Pancreas (tissue), 10 donors: Measurements from ENCODE around the gene ELOA. TPM values are rescaled to one million over a fixed set of nuclear protein-coding genes. Genes with fewer than 3 reads are reported as not detected.
A peak's percentile ranks its signal among the peaks of the same experiment; 100 is the strongest.

Experiments
- ATAC-seq, 4 donors: fragments of 200-7000 bp; cut with Tn5 transposase; one replicate each; pipeline versions ENCODE4 v1.8.0 to v1.9.1; 2020; ENCODE audit warnings: mild to moderate bottlenecking in 4 of 4, moderate library complexity in 4 of 4
- DNase-seq, 6 donors: peaks; one replicate each; pipeline ENCODE4 v3.0.0-alpha.2; 2020
- FAIRE-seq: peaks from 2 replicates; lab custom pipeline; 2012; peaks lifted over from hg19 to GRCh38; lab: Jason Lieb, UNC
- H3K27ac ChIP-seq, 4 donors: fragments of 200-600 bp; sonication (generic); 1 replicate in 3 of 4; 2 replicates in 1 of 4; pipeline versions ENCODE4 v1.5.0 to v1.8.0; 2020
- H3K27me3 ChIP-seq, 4 donors: fragments of 200-600 bp; one replicate each; pipeline ENCODE4 v1.8.0; 2021
- H3K36me3 ChIP-seq, 3 donors: fragments of 200-600 bp; sonication (generic) in 1 of 3; one replicate each; pipeline versions ENCODE4 v1.5.0 to v1.8.0; 2020 to 2021
- H3K4me1 ChIP-seq, 3 donors: fragments of 200-600 bp; one replicate each; pipeline ENCODE4 v1.8.0; 2021
- H3K4me3 ChIP-seq, 4 donors: fragments of 200-600 bp; sonication (generic) in 2 of 4; one replicate each; pipeline versions ENCODE4 v1.5.0 to v1.8.0; 2020 to 2021
- H3K9me3 ChIP-seq, 4 donors: fragments of 200-600 bp; one replicate each; pipeline ENCODE4 v1.8.0; 2021
- CTCF ChIP-seq, 4 donors: fragments of 200-600 bp; sonication (generic) in 3 of 4; IDR thresholded peaks; one replicate each; pipeline versions ENCODE4 v1.5.0 to v1.8.0; 2021; ENCODE audit warnings: antibody characterized with exemption in 4 of 4
- WGBS, 2 donors: extraction: QIAGEN DNeasy Blood & Tissue Kit; methylation state at CpG; one replicate each; pipeline ENCODE4 v1.1.7; 2013; 5-methylcytosine and 5-hydroxymethylcytosine counted together
- intact Hi-C, 3 donors: fragments of 100-400 bp; cut with DNase I; formaldehyde crosslinking; loops; one replicate each; pipeline versions ENCODE4 v1.11.1 to v1.14.2; 2022
- polyA plus RNA-seq, 2 donors: library from polyadenylated mRNA; stranded (reverse); fragments of 200-250 nt; gene quantifications; one replicate each; pipeline ENCODE4 v1.2.3, GENCODE V29; 2013
- total RNA-seq, 6 donors: library from RNA; stranded (reverse); fragmentation: NEBNext Ultra II Directional in 4 of 6; extraction: Animal tissue kit (Norgen Biotek cat#: 25700) in 4 of 6; gene quantifications; one replicate each; pipeline versions ENCODE4 v1.2.1 to v1.2.4, GENCODE V29; 2021 to 2023
- donor health status: healthy with polysubstance abuse.
- donor health status: DM: no; HTN: no; CAD: no; lungs with moderate emphysema.
- donor health status: DM: no; HTN: no; CAD: no.
- donor health status: control.
- donor health status: control.
- donor health status: Bipolar disorder and iron deficiency.
- donor health status: DM: yes; HTN: yes; CAD: no.
- donor health status: DM: no; HTN: no; CAD: no.
- donor health status: DM: no; HTN: no; CAD: no.
- donor health status: DM: yes; HTN: yes; CAD: no.

Gene ELOA
- total and polyA plus RNA-seq, 8 donors = 10.6 to 33.9 (median 25.5) TPM

- no peaks in the 10 kb centered on the region for H3K27me3 ChIP-seq
- H3K27ac ChIP-seq = no peak overlapping the region
- no peaks in the 10 kb centered on the region for H3K4me1 ChIP-seq
- no peak for TF ChIP-seq CTCF (IDR thresholded peaks at IDR 0.05)
- H3K9me3 ChIP-seq = no peaks in the 10 kb centered on the region
- FAIRE-seq (no peak), ATAC-seq (peak in 3 of 4 donors; percentile 39 to 50 (median 47)), DNase-seq (no peak)
- no peak overlapping the region for H3K4me3 ChIP-seq
- intact Hi-C loops = no loop called here
- no peaks in the 10 kb centered on the region for H3K36me3 ChIP-seq
- 86 to 87% methylated on average over 3 of the region's 3 CpGs for WGBS, 2 donors
Observed at GRCh38 chr1:23719162-23719820, 24.0 kb upstream of the ELOA start.

GRCh38 chr1:23720256-23720995, 22.8 kb upstream of the ELOA start:
- Histone ChIP-seq H3K4me3 (no peak overlapping the region), H3K27me3 (no peaks in the 10 kb centered on the region), H3K36me3 (no peaks in the 10 kb centered on the region), H3K9me3 (no peaks in the 10 kb centered on the region), H3K4me1 (no peaks in the 10 kb centered on the region), H3K27ac (no peak overlapping the region)
- ATAC-seq = no peak
- no peak for TF ChIP-seq CTCF (IDR thresholded peaks at IDR 0.05)
- 88% methylated on average over 10 of the region's 10 CpGs for WGBS, 2 donors
- no peak for DNase-seq
- intact Hi-C loops = no loop called here
- no peak for FAIRE-seq

- ATAC-seq (no peak), DNase-seq (no peak), FAIRE-seq (no peak)
- H3K4me3 ChIP-seq = no peak overlapping the region
- intact Hi-C loops = no loop called here
- H3K27me3 ChIP-seq = no peaks in the 10 kb centered on the region
- H3K9me3 ChIP-seq = no peaks in the 10 kb centered on the region
- no peak for TF ChIP-seq CTCF (IDR thresholded peaks at IDR 0.05)
- 71 to 79% methylated on average over 3 of the region's 3 CpGs for WGBS, 2 donors
- peaks cover 7 to 13% (median 12%) of the 10 kb centered on the region in 3 donors for H3K4me1 ChIP-seq
- no peaks in the 10 kb centered on the region for H3K36me3 ChIP-seq
- H3K27ac ChIP-seq = no peak overlapping the region
Observed at GRCh38 chr1:23722652-23723051, 20.6 kb upstream of the ELOA start.

- Histone ChIP-seq H3K4me1 (peaks cover 25 to 34% (median 32%) of the 10 kb centered on the region in 3 donors), H3K9me3 (no peaks in the 10 kb centered on the region), H3K27me3 (no peaks in the 10 kb centered on the region), H3K36me3 (no peaks in the 10 kb centered on the region), H3K4me3 (no peak overlapping the region), H3K27ac (peak overlapping the region; percentile 22 to 83 (median 80))
- DNase-seq = no peak
- intact Hi-C loops = no loop called here
- WGBS, 2 donors = 76 to 78% methylated on average over 2 of the region's 2 CpGs
- no peak for TF ChIP-seq CTCF (IDR thresholded peaks at IDR 0.05)
- FAIRE-seq = no peak
- no peak for ATAC-seq
Observed at GRCh38 chr1:23726686-23727085, 16.6 kb upstream of the ELOA start.
